Nephron progenitor cell (in vitro differentiated cells): ENCODE results near the gene KCNQ2.
A peak's percentile ranks its signal among the peaks of the same experiment; 100 is the strongest.

Experiments
- DNase-seq: peaks from one replicate; pipeline ENCODE4 v3.0.0; 2021
- H3K27ac Mint-ChIP-seq: 2 replicates; pipeline ENCODE4 v1.8.0; 2021; ENCODE audit warnings: mild to moderate bottlenecking, moderate library complexity, mixed read lengths
- H3K27me3 Mint-ChIP-seq: 2 replicates; pipeline ENCODE4 v1.8.0; 2021; ENCODE audit warnings: mild to moderate bottlenecking, low read depth, mixed read lengths; ENCODE audit not compliant: poor library complexity
- H3K36me3 Mint-ChIP-seq: 2 replicates; pipeline ENCODE4 v1.8.0; 2021; ENCODE audit warnings: low read depth, mixed read lengths
- H3K4me1 Mint-ChIP-seq: 2 replicates; pipeline ENCODE4 v1.8.0; 2021; ENCODE audit warnings: mixed read lengths
- H3K4me3 Mint-ChIP-seq: 2 replicates; pipeline ENCODE4 v1.8.0; 2021; ENCODE audit warnings: mild to moderate bottlenecking, moderate library complexity, mixed read lengths
- H3K9me3 Mint-ChIP-seq: 2 replicates; pipeline ENCODE4 v1.8.0; 2021; ENCODE audit warnings: mild to moderate bottlenecking, moderate library complexity, mixed read lengths
- TF ChIP-seq, protein P1 (sequence below): fragments of 200-600 bp; sonication (generic); IDR thresholded peaks from 2 replicates; pipeline ENCODE4 v1.5.0; 2021; ENCODE audit warnings: antibody characterized with exemption

Gene KCNQ2

DNA sequence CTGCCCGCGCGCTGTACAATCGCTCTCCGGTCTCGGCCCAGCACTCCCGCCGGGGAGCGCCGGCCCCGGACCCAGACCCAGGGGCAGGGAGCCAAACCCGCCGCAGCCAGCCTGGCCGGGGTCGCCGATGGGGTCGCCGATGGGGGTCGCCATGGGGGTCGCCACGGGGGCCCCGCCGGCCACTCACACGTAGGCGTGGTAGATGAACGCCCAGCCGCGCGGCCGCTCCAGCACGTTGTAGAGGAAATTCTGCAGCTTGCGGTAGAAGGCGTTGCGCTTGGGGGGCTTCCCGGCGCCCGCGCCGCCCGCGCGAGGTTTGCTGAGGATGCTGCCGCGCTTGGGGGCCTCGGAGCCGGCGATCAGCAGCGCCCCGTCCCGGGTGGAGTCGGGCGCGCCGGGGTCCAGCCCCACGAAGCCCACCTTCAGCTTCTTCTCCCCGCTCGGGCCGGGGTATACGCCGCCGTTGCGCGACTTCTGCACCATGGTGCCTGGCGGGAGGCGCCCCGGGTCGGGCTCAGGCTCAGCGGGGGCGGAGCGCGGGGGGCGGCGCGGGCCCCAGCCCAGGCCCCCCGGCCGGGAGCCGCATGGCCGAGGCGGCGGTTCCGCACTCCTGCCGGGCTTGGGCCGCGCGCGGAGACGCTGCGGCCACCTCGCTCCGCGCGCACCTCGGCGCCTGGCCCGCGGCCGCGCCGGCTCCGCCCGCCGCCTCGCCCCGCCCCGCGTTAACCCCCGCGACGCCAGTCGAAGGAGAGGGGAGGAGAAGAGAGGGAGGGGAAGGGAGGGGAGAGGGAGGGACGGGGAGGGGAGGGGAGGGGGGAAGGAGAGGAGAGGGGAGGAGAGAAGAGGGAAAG, at the start of gene KCNQ2:
TSS of gene KCNQ2 (minus strand) at position 675 of the 851 bp plus-strand sequence. CDS start at position 483, 192 bp downstream.
- H3K27ac Mint-ChIP-seq = no peak within 1 kb of the TSS
- TF ChIP-seq, protein P1, sequence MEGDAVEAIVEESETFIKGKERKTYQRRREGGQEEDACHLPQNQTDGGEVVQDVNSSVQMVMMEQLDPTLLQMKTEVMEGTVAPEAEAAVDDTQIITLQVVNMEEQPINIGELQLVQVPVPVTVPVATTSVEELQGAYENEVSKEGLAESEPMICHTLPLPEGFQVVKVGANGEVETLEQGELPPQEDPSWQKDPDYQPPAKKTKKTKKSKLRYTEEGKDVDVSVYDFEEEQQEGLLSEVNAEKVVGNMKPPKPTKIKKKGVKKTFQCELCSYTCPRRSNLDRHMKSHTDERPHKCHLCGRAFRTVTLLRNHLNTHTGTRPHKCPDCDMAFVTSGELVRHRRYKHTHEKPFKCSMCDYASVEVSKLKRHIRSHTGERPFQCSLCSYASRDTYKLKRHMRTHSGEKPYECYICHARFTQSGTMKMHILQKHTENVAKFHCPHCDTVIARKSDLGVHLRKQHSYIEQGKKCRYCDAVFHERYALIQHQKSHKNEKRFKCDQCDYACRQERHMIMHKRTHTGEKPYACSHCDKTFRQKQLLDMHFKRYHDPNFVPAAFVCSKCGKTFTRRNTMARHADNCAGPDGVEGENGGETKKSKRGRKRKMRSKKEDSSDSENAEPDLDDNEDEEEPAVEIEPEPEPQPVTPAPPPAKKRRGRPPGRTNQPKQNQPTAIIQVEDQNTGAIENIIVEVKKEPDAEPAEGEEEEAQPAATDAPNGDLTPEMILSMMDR = no peak
- peaks cover 55% of the 10 kb centered on the region for H3K27me3 Mint-ChIP-seq
- no peaks in the 10 kb centered on the region for H3K36me3 Mint-ChIP-seq
- peak; percentile 67 for DNase-seq
- peaks cover 6% of the 10 kb centered on the region for H3K4me1 Mint-ChIP-seq
- H3K9me3 Mint-ChIP-seq = no peaks in the 10 kb centered on the region
- peak within 1 kb of the TSS; percentile 71 for H3K4me3 Mint-ChIP-seq

DNA sequence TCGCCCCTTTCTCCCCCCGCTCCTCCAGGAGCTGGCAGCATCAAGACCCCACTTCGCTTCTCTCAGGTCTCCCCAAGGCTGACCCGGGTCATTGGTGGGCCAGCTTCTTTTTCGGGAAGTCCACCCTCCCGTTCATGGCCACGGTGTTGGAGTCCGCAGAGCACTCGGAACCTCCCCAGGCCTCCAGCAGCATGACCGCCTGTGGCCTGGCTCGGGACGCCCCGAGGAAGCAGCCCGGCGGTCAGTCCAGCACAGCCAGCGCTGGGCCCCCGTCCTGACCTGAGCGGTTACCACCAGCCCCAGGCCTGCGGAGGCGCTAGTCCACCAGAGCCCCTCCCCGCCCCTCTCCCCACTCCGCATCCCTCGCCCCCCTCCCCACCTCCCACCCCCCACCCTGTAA, 49.1 kb upstream of the KCNQ2 start:
- Mint-ChIP-seq H3K36me3 (peaks cover 23% of the 10 kb centered on the region), H3K27ac (peak overlapping the region; percentile 45), H3K9me3 (peaks cover 3% of the 10 kb centered on the region), H3K4me1 (peaks cover 39% of the 10 kb centered on the region), H3K27me3 (peaks cover 12% of the 10 kb centered on the region), H3K4me3 (peak overlapping the region; percentile 91)
- TF ChIP-seq, protein P1 = no peak
- DNase-seq = no peak

DNA sequence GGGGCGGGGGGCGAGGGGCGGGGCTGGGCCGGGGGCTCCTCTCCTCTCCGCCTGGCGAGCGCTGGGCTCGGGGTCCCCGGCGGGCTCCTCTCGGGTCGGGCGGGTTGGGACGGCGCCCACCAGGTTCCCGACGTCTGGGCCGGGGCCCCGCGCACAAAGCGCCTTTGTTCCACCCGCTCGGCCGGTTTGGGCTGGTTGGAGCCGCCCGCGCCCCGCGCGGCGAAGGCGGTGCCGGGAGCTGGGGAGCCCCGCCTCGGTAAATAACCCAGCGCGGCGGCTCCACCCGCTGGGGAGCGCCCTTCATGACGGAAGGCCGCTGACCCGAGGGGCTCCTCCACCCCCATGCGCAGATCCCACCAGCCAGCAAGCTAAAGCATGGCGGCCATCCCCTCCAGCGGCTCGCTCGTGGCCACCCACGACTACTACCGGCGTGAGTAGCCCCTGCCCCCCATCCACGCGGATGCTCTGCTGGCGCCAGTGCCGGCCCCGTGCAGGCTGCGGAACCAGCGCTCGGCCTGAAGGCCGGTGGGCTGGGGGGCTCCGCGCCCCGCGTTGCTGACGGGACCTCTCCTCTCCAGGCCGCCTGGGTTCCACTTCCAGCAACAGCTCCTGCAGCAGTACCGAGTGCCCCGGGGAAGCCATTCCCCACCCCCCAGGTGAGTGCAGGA, 48.6 kb upstream of the KCNQ2 start:
- peak overlapping the region; percentile 91 for H3K4me3 Mint-ChIP-seq
- H3K27me3 Mint-ChIP-seq = peaks cover 12% of the 10 kb centered on the region
- H3K9me3 Mint-ChIP-seq = peaks cover 3% of the 10 kb centered on the region
- H3K4me1 Mint-ChIP-seq = peaks cover 39% of the 10 kb centered on the region
- TF ChIP-seq, protein P1 = no peak
- peaks cover 23% of the 10 kb centered on the region for H3K36me3 Mint-ChIP-seq
- peak overlapping the region; percentile 45 for H3K27ac Mint-ChIP-seq
- peak; percentile 69 for DNase-seq

DNA sequence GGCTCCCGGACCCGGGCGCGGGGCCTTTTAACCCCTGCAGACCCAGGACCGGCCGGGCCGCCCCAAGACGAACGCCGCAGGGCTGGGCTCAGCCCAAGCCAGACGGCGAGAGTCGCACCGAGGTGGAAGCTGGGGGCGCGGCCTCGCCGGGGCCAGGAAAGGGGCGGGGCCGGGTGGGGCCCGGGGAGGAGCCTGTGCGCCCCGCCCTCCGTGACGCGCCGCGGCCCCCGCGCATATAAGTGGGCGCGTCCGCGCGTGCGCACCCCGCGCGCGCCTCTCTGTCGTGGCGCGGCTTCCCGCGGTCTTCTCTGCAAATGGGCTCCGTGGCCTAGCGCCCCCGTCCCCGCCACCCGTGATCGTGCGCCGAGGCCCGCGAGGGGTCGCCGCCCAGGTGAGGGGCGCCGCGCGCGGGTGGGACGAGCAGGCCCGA, 48.1 kb upstream of the KCNQ2 start, which contains the start of gene PPDPF:
TSS of gene PPDPF (plus strand) at position 262 of the 430 bp plus-strand sequence. CDS start 544 bp downstream, outside the sequence.
- peaks cover 39% of the 10 kb centered on the region for H3K4me1 Mint-ChIP-seq
- peaks cover 23% of the 10 kb centered on the region for H3K36me3 Mint-ChIP-seq
- peak; percentile 87 for DNase-seq
- H3K9me3 Mint-ChIP-seq = peaks cover 3% of the 10 kb centered on the region
- peaks cover 12% of the 10 kb centered on the region for H3K27me3 Mint-ChIP-seq
- peak within 1 kb of the TSS; percentile 91 for H3K4me3 Mint-ChIP-seq
- TF ChIP-seq, protein P1 = no peak
- H3K27ac Mint-ChIP-seq = peak within 1 kb of the TSS; percentile 45

- Mint-ChIP-seq H3K36me3 (peaks cover 23% of the 10 kb centered on the region), H3K27me3 (peaks cover 13% of the 10 kb centered on the region), H3K4me3 (peak overlapping the region; percentile 79), H3K27ac (no peak overlapping the region), H3K4me1 (peaks cover 33% of the 10 kb centered on the region), H3K9me3 (peaks cover 8% of the 10 kb centered on the region)
- TF ChIP-seq, protein P1 = peak; percentile 8
- DNase-seq = peak; percentile 76
These were observed 47.4 kb upstream of the KCNQ2 start for GRCh38 chr20:63519668-63520503.
